Keratinocyte (primary cell): Measurements from ENCODE around the gene FAM240A. TPM values are rescaled to one million over a fixed set of nuclear protein-coding genes. Genes with fewer than 3 reads are reported as not detected.

ENCODE experiments used
- DNase-seq: peaks from one replicate; pipeline ENCODE4 v3.0.0-alpha.2; 2011; ENCODE audit warnings: low read depth, missing footprints, low spot score
- FAIRE-seq: peaks from 2 replicates; lab custom pipeline; 2011; peaks lifted over from hg19 to GRCh38; lab: Jason Lieb, UNC
- H2AFZ ChIP-seq: 2 replicates; pipeline ENCODE4 v1.6.0; 2012; ENCODE audit warnings: low read length, control low read depth, inconsistent platforms; ENCODE audit not compliant: control insufficient read depth
- H3K27ac ChIP-seq: 2 replicates; pipeline ENCODE4 v1.5.1; 2011; ENCODE audit warnings: low read length; ENCODE audit not compliant: control insufficient read depth, insufficient read depth
- H3K27me3 ChIP-seq: 3 replicates; pipeline ENCODE4 v1.6.0; 2011; ENCODE audit warnings: low read length; ENCODE audit not compliant: control insufficient read depth, insufficient read depth; ENCODE audit errors: extremely low read depth
- H3K36me3 ChIP-seq, 2 experiments: 2 replicates in 1 of 2; 3 replicates in 1 of 2; pipeline ENCODE4 v1.5.1; 2011; ENCODE audit warnings: low read length in 2 of 2, mild to moderate bottlenecking in 1 of 2; ENCODE audit not compliant: control insufficient read depth in 2 of 2, insufficient read depth in 2 of 2; ENCODE audit errors: extremely low read depth in 1 of 2
- H3K4me1 ChIP-seq: 3 replicates; pipeline ENCODE4 v1.5.1; 2011; ENCODE audit warnings: low read length; ENCODE audit not compliant: control insufficient read depth, insufficient read depth; ENCODE audit errors: extremely low read depth
- H3K4me2 ChIP-seq: 3 replicates; pipeline ENCODE4 v1.6.0; 2011; ENCODE audit warnings: low read depth, low read length; ENCODE audit not compliant: control insufficient read depth, insufficient read depth; ENCODE audit errors: extremely low read depth
- H3K4me3 ChIP-seq, 3 experiments: fragments of 200-600 bp in 1 of 3; sonication (generic) in 1 of 3; 2 replicates in 2 of 3; 3 replicates in 1 of 3; pipeline ENCODE4 v1.5.1; 2011 to 2016; ENCODE audit warnings: low read length in 3 of 3, mild to moderate bottlenecking in 3 of 3, control low read depth in 2 of 3, inconsistent platforms in 1 of 3, low read depth in 1 of 3, mixed read lengths in 1 of 3, mixed run types in 1 of 3, moderate library complexity in 1 of 3; ENCODE audit not compliant: control insufficient read depth in 2 of 3, insufficient read depth in 2 of 3; ENCODE audit errors: extremely low read depth in 1 of 3
- H3K79me2 ChIP-seq: 2 replicates; pipeline ENCODE4 v1.6.0; 2012; ENCODE audit warnings: low read length; ENCODE audit not compliant: control insufficient read depth, insufficient read depth
- H3K9ac ChIP-seq: 3 replicates; pipeline ENCODE4 v1.6.0; 2011; ENCODE audit warnings: low read length; ENCODE audit not compliant: control insufficient read depth, insufficient read depth; ENCODE audit errors: extremely low read depth
- H3K9me1 ChIP-seq: 3 replicates; pipeline ENCODE4 v1.6.0; 2011; ENCODE audit warnings: low read length; ENCODE audit not compliant: control insufficient read depth, insufficient read depth; ENCODE audit errors: extremely low read depth
- H3K9me3 ChIP-seq: 2 replicates; pipeline ENCODE4 v1.5.1; 2012; ENCODE audit warnings: low read depth, low read length; ENCODE audit not compliant: control insufficient read depth
- H4K20me1 ChIP-seq: 3 replicates; pipeline ENCODE4 v1.6.0; 2011; ENCODE audit warnings: low read length; ENCODE audit not compliant: control insufficient read depth, insufficient read depth; ENCODE audit errors: extremely low read depth
- CTCF ChIP-seq, 3 experiments: IDR thresholded peaks in 1 of 3; conservative IDR thresholded peaks in 1 of 3; optimal IDR thresholded peaks in 1 of 3; 2 replicates in 2 of 3; 3 replicates in 1 of 3; pipeline versions ENCODE3 to v1.5.1; 2011; ENCODE audit warnings: low read length in 3 of 3, mild to moderate bottlenecking in 3 of 3, moderate library complexity in 2 of 3, control low read depth in 1 of 3, inconsistent platforms in 1 of 3; ENCODE audit not compliant: insufficient read depth in 2 of 3; ENCODE audit errors: extremely low read depth in 1 of 3
- EZH2 ChIP-seq: IDR thresholded peaks from one replicate; pipeline ENCODE4 v1.6.1; 2012; ENCODE audit warnings: inconsistent platforms, mild to moderate bottlenecking, low read length, moderate library complexity
- dilution Hi-C: fragments of 300-500 bp; cut with MboI; formaldehyde crosslinking; loops from one replicate; pipeline ENCODE4 v1.7.0; 2020; ENCODE audit warnings: low sequenced_read_pairs; ENCODE audit not compliant: extremely low pct_ligation_motif_present
- polyA plus RNA-seq, 5 experiments: library from polyadenylated mRNA; depleted of rRNA in 3 of 5; stranded (reverse) in 3 of 5; stranded (forward) in 1 of 5; unstranded in 1 of 5; fragments of >200 nt; gene quantifications; 1 replicate in 1 of 5; 2 replicates in 3 of 5; 3 replicates in 1 of 5; pipeline versions ENCODE4 v1.2.1 to v1.2.3, GENCODE V29; 2011 to 2012; ENCODE audit warnings: missing spikeins in 2 of 5, low read depth in 1 of 5, low replicate concordance in 1 of 5

Gene FAM240A
- polyA plus RNA-seq, 1 donor (not counting 4 experiments of a cell fraction or from before 2014, with no cell fraction given) = not detected

- H3K79me2 ChIP-seq = no peaks in the 10 kb centered on the region
- no peak overlapping the region for H3K4me3 ChIP-seq
- no peaks in the 10 kb centered on the region for H4K20me1 ChIP-seq
- no peaks in the 10 kb centered on the region for H3K36me3 ChIP-seq
- no peak for FAIRE-seq
- H3K9me3 ChIP-seq = no peaks in the 10 kb centered on the region
- TF ChIP-seq CTCF (optimal IDR thresholded peaks at IDR 0.05 in 1 of 3, IDR thresholded peaks at IDR 0.05 in 1 of 3, conservative IDR thresholded peaks at IDR 0.05 in 1 of 3; ENCODE audit: extremely low read depth in 1 of 3, insufficient read depth in 2 of 3, low read length in 3 of 3) = no peak
- no peak for TF ChIP-seq EZH2
- no peak overlapping the region for H3K4me2 ChIP-seq
- H3K27me3 ChIP-seq = no peaks in the 10 kb centered on the region
- H3K9ac ChIP-seq = no peak overlapping the region
- no peak for DNase-seq
- H3K27ac ChIP-seq = no peak overlapping the region
- H2AFZ ChIP-seq = no peak overlapping the region
- no peaks in the 10 kb centered on the region for H3K9me1 ChIP-seq
- dilution Hi-C loops = no loop called here
- H3K4me1 ChIP-seq = no peaks in the 10 kb centered on the region
Measured at GRCh38 chr3:46594723-46595122, 17.6 kb upstream of the FAM240A start.

GRCh38 chr3:46595819-46596314 is 16.5 kb upstream of the FAM240A start:
- dilution Hi-C loops = no loop called here
- H3K4me1 ChIP-seq = no peaks in the 10 kb centered on the region
- TF ChIP-seq EZH2 (no peak), CTCF (optimal IDR thresholded peaks at IDR 0.05 in 1 of 3, IDR thresholded peaks at IDR 0.05 in 1 of 3, conservative IDR thresholded peaks at IDR 0.05 in 1 of 3; ENCODE audit: extremely low read depth in 1 of 3, insufficient read depth in 2 of 3, low read length in 3 of 3) (no peak)
- FAIRE-seq (no peak), DNase-seq (no peak)
- H4K20me1 ChIP-seq = no peaks in the 10 kb centered on the region
- no peak overlapping the region for H3K4me3 ChIP-seq
- H3K27me3 ChIP-seq = no peaks in the 10 kb centered on the region
- no peak overlapping the region for H3K27ac ChIP-seq
- no peaks in the 10 kb centered on the region for H3K79me2 ChIP-seq
- H3K9ac ChIP-seq = no peak overlapping the region
- H3K4me2 ChIP-seq = no peak overlapping the region
- H3K36me3 ChIP-seq = no peaks in the 10 kb centered on the region
- H2AFZ ChIP-seq = no peak overlapping the region
- no peaks in the 10 kb centered on the region for H3K9me1 ChIP-seq
- H3K9me3 ChIP-seq = no peaks in the 10 kb centered on the region
